Measurements from ENCODE around the gene KNCN.

The KNCN gene

DNA sequence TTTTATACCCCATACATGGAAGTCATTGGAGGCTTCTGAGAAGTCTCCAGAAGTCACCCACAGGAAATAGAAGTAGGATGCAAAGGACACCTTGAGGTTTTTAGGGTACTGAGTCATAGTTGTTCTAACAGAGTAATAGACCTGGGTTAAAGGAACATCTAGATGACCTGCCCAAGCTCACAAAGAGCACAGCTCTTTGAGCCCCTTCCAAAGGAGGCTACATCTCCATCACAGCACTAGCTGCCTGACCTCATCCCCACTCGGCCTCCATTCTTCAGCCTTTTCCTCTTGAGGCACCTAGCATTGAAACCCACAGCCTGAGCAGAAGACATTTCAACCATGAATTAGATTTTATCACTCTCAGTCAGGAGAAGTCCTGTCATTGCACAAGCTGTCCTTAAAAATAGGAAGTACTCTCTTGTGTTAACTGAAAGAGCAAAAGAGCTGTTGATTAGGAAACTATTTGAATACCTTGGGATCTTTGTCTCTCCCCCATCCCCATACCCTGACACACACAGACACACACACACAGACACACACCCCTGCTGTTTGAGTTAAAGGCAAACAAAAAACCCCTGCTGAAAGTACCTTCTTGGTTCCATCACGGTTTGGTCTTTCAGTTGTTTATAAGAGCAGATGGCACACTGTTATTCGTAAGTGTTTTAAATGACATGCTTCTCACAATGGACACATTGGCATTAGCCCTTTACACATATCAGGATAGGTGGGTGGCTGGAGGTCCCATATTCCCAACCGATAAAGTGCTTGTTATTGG is 30.4 kb upstream of the KNCN start:
- no peak overlapping the region for H3K4me3 ChIP-seq (ENCODE audit: low read depth, low read length)
- in situ Hi-C loops (cut with HindIII; ENCODE audit: low sequenced_read_pairs) = no loop called here
- peak; percentile 12 for DNase-seq (ENCODE audit: low read depth, low spot score)
- TF ChIP-seq, protein P1, sequence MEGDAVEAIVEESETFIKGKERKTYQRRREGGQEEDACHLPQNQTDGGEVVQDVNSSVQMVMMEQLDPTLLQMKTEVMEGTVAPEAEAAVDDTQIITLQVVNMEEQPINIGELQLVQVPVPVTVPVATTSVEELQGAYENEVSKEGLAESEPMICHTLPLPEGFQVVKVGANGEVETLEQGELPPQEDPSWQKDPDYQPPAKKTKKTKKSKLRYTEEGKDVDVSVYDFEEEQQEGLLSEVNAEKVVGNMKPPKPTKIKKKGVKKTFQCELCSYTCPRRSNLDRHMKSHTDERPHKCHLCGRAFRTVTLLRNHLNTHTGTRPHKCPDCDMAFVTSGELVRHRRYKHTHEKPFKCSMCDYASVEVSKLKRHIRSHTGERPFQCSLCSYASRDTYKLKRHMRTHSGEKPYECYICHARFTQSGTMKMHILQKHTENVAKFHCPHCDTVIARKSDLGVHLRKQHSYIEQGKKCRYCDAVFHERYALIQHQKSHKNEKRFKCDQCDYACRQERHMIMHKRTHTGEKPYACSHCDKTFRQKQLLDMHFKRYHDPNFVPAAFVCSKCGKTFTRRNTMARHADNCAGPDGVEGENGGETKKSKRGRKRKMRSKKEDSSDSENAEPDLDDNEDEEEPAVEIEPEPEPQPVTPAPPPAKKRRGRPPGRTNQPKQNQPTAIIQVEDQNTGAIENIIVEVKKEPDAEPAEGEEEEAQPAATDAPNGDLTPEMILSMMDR (IDR thresholded peaks at IDR 0.05; ENCODE audit: low read depth, low read length) = no peak

DNA sequence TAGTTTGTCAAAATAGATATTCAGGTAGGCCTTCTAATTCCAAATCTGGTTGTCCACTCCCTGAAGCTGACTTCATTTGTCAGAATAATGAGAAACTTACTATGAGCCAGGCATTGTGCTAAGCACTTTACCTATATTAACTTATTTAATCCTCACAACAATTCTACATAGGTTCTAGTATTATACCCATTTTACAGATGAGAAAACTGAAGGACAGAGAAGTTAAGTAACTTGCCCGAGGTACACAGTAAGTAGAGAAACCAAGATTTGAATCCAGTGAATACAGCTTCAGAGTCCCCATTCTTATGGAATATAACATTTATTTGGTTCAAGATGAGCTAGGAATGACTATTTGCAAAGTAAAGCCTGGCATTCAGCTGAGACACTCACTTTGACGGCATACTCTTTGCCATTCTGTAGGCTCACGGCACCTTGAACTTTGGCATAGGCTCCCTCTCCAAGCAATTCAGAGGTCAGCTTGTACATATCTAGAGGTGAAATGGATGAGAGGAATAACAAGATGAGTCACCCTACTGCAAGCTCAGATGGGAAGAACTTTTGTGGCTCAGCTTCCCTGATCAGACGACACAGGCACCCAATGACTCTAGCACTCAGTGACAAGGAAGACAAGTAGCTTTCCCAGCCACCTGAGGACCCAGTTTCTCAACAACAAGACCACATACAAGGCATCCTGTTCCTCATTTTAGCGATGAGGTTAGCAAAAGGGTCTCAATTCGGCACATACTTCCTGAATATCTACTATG is 28.9 kb upstream of the KNCN start:
- DNase-seq (ENCODE audit: low read depth, low spot score) = no peak
- no peak overlapping the region for H3K4me3 ChIP-seq (ENCODE audit: low read depth, low read length)
- in situ Hi-C loops (cut with HindIII; ENCODE audit: low sequenced_read_pairs) = no loop called here
- TF ChIP-seq, protein P1 (IDR thresholded peaks at IDR 0.05; ENCODE audit: low read depth, low read length) = no peak

DNA sequence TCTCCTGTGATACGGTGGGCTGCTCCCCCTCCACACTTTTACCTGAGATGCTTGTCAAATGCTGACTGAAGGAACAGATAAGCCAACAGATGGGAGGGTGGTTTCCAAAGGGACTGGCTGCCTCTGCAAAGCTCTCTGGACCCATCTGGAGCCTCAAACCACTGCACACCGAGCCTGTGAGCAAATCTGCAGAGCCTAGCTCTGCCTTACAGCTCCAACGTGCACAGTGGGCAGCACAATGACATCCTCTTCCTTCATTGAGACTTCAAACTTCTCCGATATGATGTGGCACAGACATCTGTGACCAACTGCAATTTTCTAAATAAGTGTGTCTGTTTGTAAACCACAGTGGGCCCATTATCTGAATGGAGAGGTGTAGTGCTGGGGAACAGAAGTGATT is 26.2 kb upstream of the KNCN start:
- in situ Hi-C loops (cut with HindIII; ENCODE audit: low sequenced_read_pairs) = no loop called here
- TF ChIP-seq, protein P1 (IDR thresholded peaks at IDR 0.05; ENCODE audit: low read depth, low read length) = no peak
- H3K4me3 ChIP-seq (ENCODE audit: low read depth, low read length) = no peak overlapping the region
- DNase-seq (ENCODE audit: low read depth, low spot score) = no peak

DNA sequence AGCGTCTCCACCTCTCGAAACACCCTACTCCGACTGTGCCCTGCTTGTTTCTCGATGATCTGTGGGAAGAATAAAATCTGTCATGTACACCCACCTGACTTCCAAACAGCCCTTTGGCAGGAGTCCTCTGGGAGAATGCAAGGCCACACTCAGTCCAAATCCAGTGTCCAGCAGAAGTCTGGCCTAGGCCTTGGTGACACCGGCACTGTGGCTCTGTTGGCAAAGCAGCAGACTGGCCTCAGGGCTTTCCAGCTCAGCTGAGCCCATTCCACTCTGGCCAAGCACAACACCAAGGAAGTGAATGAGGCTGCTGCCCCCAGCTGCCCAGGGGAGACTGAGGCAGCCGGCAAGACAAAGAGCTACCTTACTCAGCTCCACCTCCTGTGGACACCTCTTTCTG is 25.1 kb upstream of the KNCN start:
- in situ Hi-C loops (cut with HindIII; ENCODE audit: low sequenced_read_pairs) = no loop called here
- no peak for DNase-seq (ENCODE audit: low read depth, low spot score)
- TF ChIP-seq, protein P1 (IDR thresholded peaks at IDR 0.05; ENCODE audit: low read depth, low read length) = no peak
- H3K4me3 ChIP-seq (ENCODE audit: low read depth, low read length) = no peak overlapping the region

DNA sequence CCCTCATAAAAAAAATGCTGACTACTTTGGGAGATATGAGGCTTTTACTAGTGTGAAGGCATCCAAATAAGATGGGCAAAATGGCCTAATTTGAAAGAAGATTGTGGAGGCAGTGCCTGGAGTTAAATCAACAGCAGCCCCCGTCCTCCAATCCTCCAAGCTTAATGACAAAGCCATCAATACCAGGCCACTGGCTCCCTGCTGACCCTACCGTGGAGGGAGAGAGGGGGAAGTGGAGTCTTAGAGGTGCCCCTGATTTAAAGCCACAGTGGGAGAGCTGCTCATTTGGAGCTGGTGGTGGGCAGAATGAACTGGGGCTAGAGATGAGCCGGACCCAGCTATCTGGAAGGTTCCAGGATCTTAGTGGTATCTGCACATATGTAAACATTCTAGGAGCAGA is 24.3 kb upstream of the KNCN start:
- DNase-seq (ENCODE audit: low read depth, low spot score) = no peak
- TF ChIP-seq, protein P1 (IDR thresholded peaks at IDR 0.05; ENCODE audit: low read depth, low read length) = no peak
- no peak overlapping the region for H3K4me3 ChIP-seq (ENCODE audit: low read depth, low read length)
- in situ Hi-C loops (cut with HindIII; ENCODE audit: low sequenced_read_pairs) = no loop called here

DNA sequence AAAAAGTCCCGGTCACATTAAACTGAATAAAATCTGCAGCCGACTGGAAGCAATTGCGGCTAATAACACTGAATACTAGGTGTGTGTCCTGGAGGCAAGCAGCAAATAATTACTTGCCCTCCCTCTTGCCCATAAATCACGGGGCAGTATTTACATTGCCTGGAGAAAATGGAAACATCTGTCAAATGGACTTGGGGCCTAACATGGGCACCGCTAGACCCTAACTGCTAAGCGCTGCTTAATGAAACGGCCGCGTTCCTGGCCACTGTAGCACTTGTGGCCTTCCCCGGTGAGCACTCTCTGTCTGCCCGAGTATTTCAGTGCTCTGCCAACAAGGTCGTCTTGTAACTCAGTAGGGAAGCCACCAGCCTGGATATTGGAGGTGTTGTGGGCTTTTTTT is 23.9 kb upstream of the KNCN start:
- in situ Hi-C loops (cut with HindIII; ENCODE audit: low sequenced_read_pairs) = no loop called here
- no peak overlapping the region for H3K4me3 ChIP-seq (ENCODE audit: low read depth, low read length)
- DNase-seq (ENCODE audit: low read depth, low spot score) = no peak
- TF ChIP-seq, protein P1 (IDR thresholded peaks at IDR 0.05; ENCODE audit: low read depth, low read length) = no peak

Measured in astrocyte of the spinal cord (primary cell).